A549 (cell line): ENCODE results near the gene CD34. TPM values are rescaled to one million over a fixed set of nuclear protein-coding genes. Genes with fewer than 3 reads are reported as not detected.

ENCODE experiments used
- ATAC-seq, 2 experiments: fragments of 200-7000 bp in 1 of 2; fragments of >200 bp in 1 of 2; cut with Nextera tagmentation in 1 of 2; cut with Tn5 transposase in 1 of 2; 3 replicates each; pipeline versions ENCODE4 v1.8.0 to v1.9.1; 2018 to 2020; ENCODE audit warnings: mild to moderate bottlenecking in 1 of 2, moderate library complexity in 1 of 2
- CTCF ChIA-PET: fragments of 300-600 bp; sonication (Branson Sonifier 250); formaldehyde crosslinking; extraction: SDS; loops from one replicate; lab custom pipeline; 2021; ENCODE audit warnings: antibody characterized with exemption, inconsistent platforms; lab: Yijun Ruan, JAX
- POLR2A ChIA-PET: fragments of 350-600 bp; formaldehyde crosslinking; extraction: SDS; loops from one replicate; lab custom pipeline; 2021; ENCODE audit warnings: antibody characterized with exemption, inconsistent platforms; lab: Yijun Ruan, JAX
- DNase-seq, 2 experiments: peaks; one replicate each; pipeline versions ENCODE4 v3.0.0 to v3.0.0-alpha.2; 2011 to 2016; ENCODE audit warnings: low read depth in 1 of 2, low spot score in 1 of 2
- FAIRE-seq: peaks from 2 replicates; lab custom pipeline; 2011; peaks lifted over from hg19 to GRCh38; lab: Jason Lieb, UNC
- H3K27ac ChIP-seq, 2 experiments: fragments of >200 bp; sonication (Bioruptor Twin); formaldehyde crosslinking; 3 replicates each; pipeline ENCODE4 v1.5.1; 2016 to 2017
- H3K4me1 ChIP-seq: fragments of >200 bp; sonication (Bioruptor Twin); formaldehyde crosslinking; 3 replicates; pipeline ENCODE4 v1.6.1; 2016
- H3K4me2 ChIP-seq: fragments of >200 bp; sonication (Bioruptor Twin); formaldehyde crosslinking; 3 replicates; pipeline ENCODE4 v1.6.1; 2016
- H3K4me3 ChIP-seq: fragments of >200 bp; sonication (Bioruptor Twin); formaldehyde crosslinking; 3 replicates; pipeline ENCODE4 v1.5.1; 2016
- H3K9me3 ChIP-seq: fragments of >200 bp; sonication (Bioruptor Twin); formaldehyde crosslinking; 3 replicates; pipeline ENCODE4 v1.6.1; 2016
- BCL3 ChIP-seq: fragments of >200 bp; sonication (Bioruptor Twin); formaldehyde crosslinking; IDR thresholded peaks from 3 replicates; pipeline ENCODE4 v1.6.1; 2016
- BHLHE40 ChIP-seq: IDR thresholded peaks from 2 replicates; pipeline ENCODE4 v1.6.1; 2012; ENCODE audit warnings: low read depth, low read length, inconsistent platforms
- CBX8 ChIP-seq: fragments of 200-600 bp; sonication (generic); IDR thresholded peaks from 2 replicates; pipeline ENCODE4 v1.6.1; 2016
- CHD4 ChIP-seq: fragments of 200-600 bp; sonication (generic); IDR thresholded peaks from 2 replicates; pipeline ENCODE4 v1.6.1; 2016; ENCODE audit warnings: antibody characterized with exemption, mild to moderate bottlenecking, borderline replicate concordance
- E2F6 ChIP-seq: IDR thresholded peaks from 2 replicates; pipeline ENCODE4 v1.6.1; 2012; ENCODE audit warnings: low read depth, borderline replicate concordance
- EHF ChIP-seq: fragments of 250-450 bp; sonication (Bioruptor Pico); IDR thresholded peaks from 2 replicates; pipeline ENCODE4 v1.5.0; 2020; ENCODE audit warnings: mild to moderate bottlenecking
- ELK1 ChIP-seq: fragments of 150-350 bp; IDR thresholded peaks from 2 replicates; pipeline ENCODE4 v1.6.1; 2014; ENCODE audit warnings: low read depth, mild to moderate bottlenecking, low read length
- FOXS1 ChIP-seq: fragments of 250-450 bp; sonication (Bioruptor Pico); IDR thresholded peaks from 2 replicates; pipeline ENCODE4 v1.5.0; 2020; ENCODE audit warnings: mild to moderate bottlenecking, moderate library complexity
- GATA3 ChIP-seq: IDR thresholded peaks from 2 replicates; pipeline ENCODE4 v1.6.1; 2012; ENCODE audit warnings: borderline replicate concordance
- HDAC2 ChIP-seq: fragments of 200-600 bp; sonication (generic); IDR thresholded peaks from 2 replicates; pipeline ENCODE4 v1.6.1; 2016
- HES2 ChIP-seq: fragments of >200 bp; sonication (Bioruptor Twin); formaldehyde crosslinking; IDR thresholded peaks from 2 replicates; pipeline ENCODE4 v1.6.1; 2016
- HEYL ChIP-seq: fragments of 250-450 bp; sonication (Bioruptor Pico); IDR thresholded peaks from 2 replicates; pipeline ENCODE4 v1.8.0; 2021; ENCODE audit warnings: mild to moderate bottlenecking, moderate library complexity
- HMGXB4 ChIP-seq: fragments of 250-450 bp; sonication (Bioruptor Pico); IDR thresholded peaks from 2 replicates; pipeline ENCODE4 v1.5.0; 2021; ENCODE audit warnings: mild to moderate bottlenecking, moderate library complexity, borderline replicate concordance
- JUN ChIP-seq, 2 experiments: fragments of >200 bp; sonication (Bioruptor Twin); formaldehyde crosslinking; IDR thresholded peaks; 2 replicates in 1 of 2; 3 replicates in 1 of 2; pipeline ENCODE4 v1.6.1; 2016 to 2017
- JUNB ChIP-seq: fragments of >200 bp; sonication (Bioruptor Twin); formaldehyde crosslinking; IDR thresholded peaks from 2 replicates; pipeline ENCODE4 v1.6.1; 2016
- KDM5A ChIP-seq: fragments of 200-600 bp; sonication (generic); IDR thresholded peaks from 2 replicates; pipeline ENCODE4 v1.6.1; 2016; ENCODE audit warnings: antibody characterized with exemption, mild to moderate bottlenecking
- MYC ChIP-seq: IDR thresholded peaks from 2 replicates; pipeline ENCODE4 v1.6.1; 2012; ENCODE audit warnings: mild to moderate bottlenecking, inconsistent platforms, low read length, improper control_type of control experiment, borderline replicate concordance
- NR3C1 ChIP-seq: fragments of >200 bp; sonication (Bioruptor Twin); formaldehyde crosslinking; IDR thresholded peaks from 3 replicates; pipeline ENCODE4 v1.6.1; 2017
- POLR2AphosphoS2 ChIP-seq: conservative IDR thresholded peaks from 2 replicates; pipeline ENCODE4 v1.6.1; 2012; ENCODE audit warnings: low read length, improper control_type of control experiment, inconsistent platforms
- RCOR1 ChIP-seq: fragments of 150-350 bp; IDR thresholded peaks from 2 replicates; pipeline ENCODE4 v1.6.1; 2014; ENCODE audit warnings: antibody characterized with exemption, low read length, low read depth
- SREBF2 ChIP-seq: fragments of 450-650 bp; IDR thresholded peaks from 2 replicates; pipeline ENCODE4 v1.6.1; 2014; ENCODE audit warnings: mild to moderate bottlenecking, moderate library complexity
- USF2 ChIP-seq: fragments of 450-650 bp; IDR thresholded peaks from 2 replicates; pipeline ENCODE4 v1.6.1; 2014; ENCODE audit warnings: antibody characterized with exemption
- ZC3H11A ChIP-seq: fragments of 450-650 bp; IDR thresholded peaks from 2 replicates; pipeline ENCODE4 v1.6.1; 2014; ENCODE audit warnings: antibody characterized with exemption, mild to moderate bottlenecking
- ZFP36 ChIP-seq: fragments of 450-650 bp; IDR thresholded peaks from 2 replicates; pipeline ENCODE4 v1.6.1; 2014; ENCODE audit warnings: borderline replicate concordance; ENCODE audit not compliant: partially characterized antibody
- WGBS: methylation state at CpG from one replicate; pipeline ENCODE4 v1.1.6; 2017; ENCODE audit errors: missing lambda C conversion rate; 5-methylcytosine and 5-hydroxymethylcytosine counted together
- polyA plus RNA-seq, 4 experiments: library from polyadenylated mRNA; depleted of rRNA in 3 of 4; stranded (reverse); fragments of >200 nt; fragmentation: RNase III in 1 of 4; extraction: RNeasy Plus Mini Kit Qiagen cat#74134 plus additional on column Dnase treatment in 1 of 4; gene quantifications; 2 replicates in 3 of 4; 3 replicates in 1 of 4; pipeline ENCODE4 v1.2.3, GENCODE V29; 2011 to 2017

Gene CD34
- polyA plus RNA-seq, 2 of the 4 experiments (the other 2 are of a cell fraction) = 0.05 TPM; not detected in 1

- ATAC-seq = no peak
- DNase-seq = no peak
- no peak for FAIRE-seq
- no peak overlapping the region for H3K4me3 ChIP-seq
- ChIA-PET POLR2A (no interaction called here), CTCF (no interaction called here)
- H3K4me1 ChIP-seq = no peaks in the 10 kb centered on the region
- H3K9me3 ChIP-seq = no peaks in the 10 kb centered on the region
- TF ChIP-seq E2F6 (no peak), JUN (IDR thresholded peaks at IDR 0.05) (no peak)
- TF ChIP-seq, all 56 proteins: peak for 0
- no peak overlapping the region for H3K4me2 ChIP-seq
- WGBS = 49% methylated on average over 5 of the region's 5 CpGs
- no peak overlapping the region for H3K27ac ChIP-seq
These were observed 12.2 kb upstream of the CD34 start for GRCh38 chr1:207923121-207923520.

GRCh38 chr1:207922554-207922953, 11.6 kb upstream of the CD34 start:
- 66% methylated on average over 7 of the region's 8 CpGs for WGBS
- H3K4me1 ChIP-seq = no peaks in the 10 kb centered on the region
- no peaks in the 10 kb centered on the region for H3K9me3 ChIP-seq
- no peak overlapping the region for H3K4me2 ChIP-seq
- FAIRE-seq (no peak), DNase-seq (no peak), ATAC-seq (peak; percentile 7 to 23; a peak in 2 of 6 replicates)
- POLR2A ChIA-PET = interaction anchor here (0.6 kb wide), 1 partner anchor 299 kb away, joined by 8 read pairs; no protein-coding TSS in a partner anchor
- CTCF ChIA-PET = interaction anchor here (1.2 to 1.4 kb wide), 2 partner anchors 30 to 99 kb away, joined by 3 to 4 read pairs; no protein-coding TSS in a partner anchor
- TF ChIP-seq JUNB (no peak), SREBF2 (no peak), CBX8 (no peak), USF2 (no peak), ZC3H11A (no peak)
- H3K4me3 ChIP-seq = no peak overlapping the region
- H3K27ac ChIP-seq = no peak overlapping the region

- Histone ChIP-seq H3K9me3 (no peaks in the 10 kb centered on the region), H3K4me2 (no peak overlapping the region), H3K27ac (no peak overlapping the region), H3K4me3 (no peak overlapping the region), H3K4me1 (no peaks in the 10 kb centered on the region)
- ChIA-PET CTCF (interaction anchor here (1.3 to 2.1 kb wide), 3 partner anchors 28 to 53 kb away, joined by 3 to 9 read pairs (median 4); no protein-coding TSS in a partner anchor), POLR2A (no interaction called here)
- FAIRE-seq (no peak), ATAC-seq (no peak), DNase-seq (no peak)
- WGBS = 30% methylated on average over 3 of the region's 3 CpGs
- TF ChIP-seq CBX8 = no peak
- no peak for TF ChIP-seq POLR2AphosphoS2
- TF ChIP-seq ZC3H11A = no peak
- no peak for TF ChIP-seq BCL3
- no peak for TF ChIP-seq ZFP36
- no peak for TF ChIP-seq HMGXB4
- TF ChIP-seq SREBF2 = no peak
- TF ChIP-seq KDM5A = no peak
- TF ChIP-seq GATA3 = no peak
- TF ChIP-seq EHF (CRISPR knock-in tag) = no peak
These were observed 10.4 kb upstream of the CD34 start for GRCh38 chr1:207921321-207921720.

GRCh38 chr1:207920444-207921021, 9.6 kb upstream of the CD34 start:
- ATAC-seq (no peak), FAIRE-seq (no peak), DNase-seq (no peak)
- 47% methylated on average over 2 of the region's 2 CpGs for WGBS
- no peak overlapping the region for H3K4me2 ChIP-seq
- no peaks in the 10 kb centered on the region for H3K9me3 ChIP-seq
- no peak overlapping the region for H3K4me3 ChIP-seq
- CTCF ChIA-PET = interaction anchor here (1.3 to 2.1 kb wide), 3 partner anchors 13 to 52 kb away, joined by 3 to 9 read pairs (median 3); no protein-coding TSS in a partner anchor
- POLR2A ChIA-PET = no interaction called here
- no peak overlapping the region for H3K27ac ChIP-seq
- H3K4me1 ChIP-seq = no peaks in the 10 kb centered on the region
- TF ChIP-seq RCOR1 (no peak), CHD4 (no peak), HDAC2 (no peak), HES2 (no peak), BHLHE40 (no peak), MYC (no peak), HEYL (CRISPR knock-in tag) (no peak), ELK1 (no peak), NR3C1 (no peak), FOXS1 (CRISPR knock-in tag) (no peak)
